ENCODE results near the gene C12orf50.

DNA sequence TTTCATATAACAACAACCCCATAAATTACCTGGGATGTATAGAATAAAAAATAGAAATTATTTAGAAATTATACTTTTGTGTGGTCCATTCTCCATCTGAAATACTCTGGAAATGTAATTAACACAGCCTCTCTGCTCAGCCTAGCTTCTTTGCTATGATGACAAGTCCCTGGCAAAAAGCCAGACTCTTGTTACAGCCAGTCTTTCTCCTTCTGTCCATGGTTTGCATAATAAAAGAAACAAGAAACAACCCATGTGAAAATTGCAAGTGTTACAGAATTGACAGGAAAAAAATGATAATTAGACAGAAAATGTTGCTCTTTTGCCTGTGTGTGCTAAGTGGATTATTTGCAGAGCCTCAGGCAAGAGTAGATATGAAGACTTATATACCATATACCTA lies 61.3 kb downstream of the C12orf50 start:
- TF ChIP-seq CTCF (IDR thresholded peaks at IDR 0.05) (no peak), POLR2A (IDR thresholded peaks at IDR 0.05) (no peak), EP300 (IDR thresholded peaks at IDR 0.05) (no peak)

Data from upper lobe of left lung (tissue), 4 donors.